Fibroblast of pulmonary artery (primary cell): ENCODE data around the gene PANK1.

Experiments used
- DNase-seq: peaks from one replicate; pipeline ENCODE4 v3.0.0-alpha.2; 2010; ENCODE audit warnings: low read depth
- H3K4me3 ChIP-seq: replicated peaks from 2 replicates; pipeline ENCODE4 v1.5.1; 2011; ENCODE audit warnings: low read depth, mild to moderate bottlenecking, control low read depth, low read length, moderate library complexity
- CTCF ChIP-seq: IDR thresholded peaks from 2 replicates; pipeline ENCODE4 v1.5.1; 2011; ENCODE audit warnings: mild to moderate bottlenecking, control low read depth, low read length, inconsistent platforms; ENCODE audit errors: missing control alignments

The PANK1 gene

GRCh38 chr10:89640241-89640640 lies 4.8 kb downstream of the PANK1 start:
- no peak for DNase-seq
- H3K4me3 ChIP-seq = no peak overlapping the region
- TF ChIP-seq CTCF = no peak

GRCh38 chr10:89639326-89639725 lies 5.7 kb downstream of the PANK1 start:
- TF ChIP-seq CTCF = no peak
- DNase-seq = no peak
- H3K4me3 ChIP-seq = no peak overlapping the region

- DNase-seq = no peak
These were observed 7.9 kb downstream of the PANK1 start for GRCh38 chr10:89637113-89637512.

GRCh38 chr10:89634637-89635036 lies 10.4 kb downstream of the PANK1 start:
- H3K4me3 ChIP-seq = no peak overlapping the region
- no peak for DNase-seq
- no peak for TF ChIP-seq CTCF

More at GRCh38 chr10:89637113-89637512, 7.9 kb downstream of the PANK1 start:
- no peak for TF ChIP-seq CTCF
- no peak overlapping the region for H3K4me3 ChIP-seq

- no peak for TF ChIP-seq CTCF
- H3K4me3 ChIP-seq = no peak overlapping the region
- DNase-seq = peak; percentile 74
These were observed 11.6 kb downstream of the PANK1 start for GRCh38 chr10:89633484-89633883.

GRCh38 chr10:89632824-89633223 lies 12.2 kb downstream of the PANK1 start:
- H3K4me3 ChIP-seq = no peak overlapping the region
- TF ChIP-seq CTCF = no peak
- no peak for DNase-seq

- DNase-seq = no peak
These were observed 17.2 kb downstream of the PANK1 start for GRCh38 chr10:89627830-89628229.

More at GRCh38 chr10:89627830-89628229, 17.2 kb downstream of the PANK1 start:
- no peak overlapping the region for H3K4me3 ChIP-seq
- TF ChIP-seq CTCF = no peak
